Small intestine (tissue), 7 donors: ENCODE data around the gene SEMG1. TPM values are rescaled to one million over a fixed set of nuclear protein-coding genes. Genes with fewer than 3 reads are reported as not detected.

ENCODE experiments used
- DNase-seq, 2 donors: peaks; one replicate each; pipeline versions ENCODE4 v3.0.0 to v3.0.0-alpha.2; 2013
- FAIRE-seq: peaks from 2 replicates; lab custom pipeline; 2012; peaks lifted over from hg19 to GRCh38; lab: Jason Lieb, UNC
- H3K27ac ChIP-seq, 3 donors: one replicate each; pipeline ENCODE4 v1.5.1; 2013; ENCODE audit warnings: low read length in 2 of 3, mild to moderate bottlenecking in 2 of 3, control low read depth in 1 of 3, inconsistent platforms in 1 of 3, low read depth in 1 of 3, moderate library complexity in 1 of 3
- H3K27me3 ChIP-seq, 3 donors: one replicate each; pipeline ENCODE4 v1.6.1; 2013; ENCODE audit warnings: low read length in 3 of 3, inconsistent platforms in 1 of 3; ENCODE audit not compliant: control insufficient read depth in 3 of 3, insufficient read depth in 3 of 3
- H3K36me3 ChIP-seq, 3 donors: one replicate each; pipeline ENCODE4 v1.6.1; 2013; ENCODE audit warnings: low read length in 3 of 3, inconsistent platforms in 1 of 3, low read depth in 1 of 3, mild to moderate bottlenecking in 1 of 3, moderate library complexity in 1 of 3; ENCODE audit not compliant: control insufficient read depth in 3 of 3, insufficient read depth in 2 of 3
- H3K4me1 ChIP-seq, 3 donors: one replicate each; pipeline ENCODE4 v1.6.1; 2013; ENCODE audit warnings: low read length in 2 of 3, inconsistent platforms in 1 of 3, low read depth in 1 of 3, mild to moderate bottlenecking in 1 of 3, moderate library complexity in 1 of 3; ENCODE audit not compliant: control insufficient read depth in 3 of 3, insufficient read depth in 2 of 3
- H3K4me3 ChIP-seq, 3 donors: one replicate each; pipeline ENCODE4 v1.5.1; 2013; ENCODE audit warnings: low read length in 3 of 3, control low read depth in 1 of 3, inconsistent platforms in 1 of 3, low read depth in 1 of 3, mild to moderate bottlenecking in 1 of 3, moderate library complexity in 1 of 3
- H3K9me3 ChIP-seq, 2 donors: one replicate each; pipeline ENCODE4 v1.6.1; 2013; ENCODE audit warnings: low read depth in 1 of 2, low read length in 1 of 2; ENCODE audit not compliant: control insufficient read depth in 2 of 2, insufficient read depth in 1 of 2
- WGBS, 3 donors: extraction: QIAGEN DNeasy Blood & Tissue Kit; methylation state at CpG; one replicate each; pipeline ENCODE4 v1.1.7; 2013; 5-methylcytosine and 5-hydroxymethylcytosine counted together
- polyA plus RNA-seq, 4 donors: library from polyadenylated mRNA; stranded (reverse) in 3 of 4; unstranded in 1 of 4; fragments of 200-250 nt in 3 of 4; fragments of 120-200 nt in 1 of 4; gene quantifications; one replicate each; pipeline versions ENCODE4 v1.2.1 to v1.2.3, GENCODE V29; 2013
- donor health status: healthy with polysubstance abuse.
- donor health status: control.
- donor health status: control.
- donor health status: Bipolar disorder and iron deficiency.
- donor health status: healthy.

SEMG1 gene
- polyA plus RNA-seq, 4 donors = 0.16 TPM; not detected in 3

DNA sequence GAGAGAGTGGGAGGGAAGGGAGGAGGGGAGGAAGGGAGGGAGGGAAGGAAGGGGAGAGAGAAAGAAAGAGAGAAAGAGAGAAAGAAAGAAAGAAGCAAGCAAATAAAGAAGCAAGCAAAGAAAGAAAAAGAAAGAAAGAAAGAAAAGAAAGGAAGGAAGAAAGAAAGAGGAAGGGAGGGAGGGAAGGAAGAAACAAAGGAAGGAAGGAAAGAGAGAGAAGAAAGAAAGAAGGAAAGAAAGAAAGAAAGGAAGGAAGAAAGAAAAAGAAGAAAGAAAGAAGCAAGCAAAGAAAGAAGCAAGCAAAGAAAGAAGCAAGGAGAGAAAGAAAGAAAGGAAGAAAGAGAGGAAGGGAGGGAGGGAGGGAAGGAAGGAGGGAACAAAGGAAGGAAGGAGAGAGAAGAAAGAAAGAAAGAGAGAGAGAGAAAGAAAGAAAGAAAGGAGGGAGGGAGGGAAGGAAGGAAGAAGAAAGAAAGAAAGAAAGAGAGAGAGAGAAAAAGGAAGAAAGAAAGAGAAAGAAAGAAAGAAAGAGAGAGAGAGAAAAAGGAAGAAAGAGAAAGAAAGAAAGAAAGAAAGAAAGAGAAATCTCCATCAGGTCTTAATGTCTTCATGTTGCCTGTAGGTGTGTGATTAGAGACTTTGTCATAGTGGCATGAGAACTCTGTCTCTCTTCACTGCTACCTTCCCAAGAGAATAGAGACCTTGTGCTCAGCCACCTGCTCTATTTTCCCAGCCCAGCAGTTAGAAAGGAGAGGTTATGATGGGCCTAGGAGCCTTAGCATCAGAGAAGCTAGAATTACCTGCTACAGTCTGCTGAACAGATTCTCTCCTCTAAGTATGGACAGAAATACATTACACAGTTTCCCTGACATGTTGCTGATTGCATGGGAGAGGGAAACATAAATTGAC lies 5.0 kb downstream of the SEMG1 start:
- peaks cover 0 to 4% (median 0%) of the 10 kb centered on the region in 3 donors for H3K27me3 ChIP-seq
- FAIRE-seq (no peak), DNase-seq (no peak)
- H3K4me3 ChIP-seq = no peak overlapping the region
- H3K27ac ChIP-seq = no peak overlapping the region
- no peaks in the 10 kb centered on the region for H3K9me3 ChIP-seq
- H3K4me1 ChIP-seq = no peaks in the 10 kb centered on the region
- H3K36me3 ChIP-seq = no peaks in the 10 kb centered on the region

DNA sequence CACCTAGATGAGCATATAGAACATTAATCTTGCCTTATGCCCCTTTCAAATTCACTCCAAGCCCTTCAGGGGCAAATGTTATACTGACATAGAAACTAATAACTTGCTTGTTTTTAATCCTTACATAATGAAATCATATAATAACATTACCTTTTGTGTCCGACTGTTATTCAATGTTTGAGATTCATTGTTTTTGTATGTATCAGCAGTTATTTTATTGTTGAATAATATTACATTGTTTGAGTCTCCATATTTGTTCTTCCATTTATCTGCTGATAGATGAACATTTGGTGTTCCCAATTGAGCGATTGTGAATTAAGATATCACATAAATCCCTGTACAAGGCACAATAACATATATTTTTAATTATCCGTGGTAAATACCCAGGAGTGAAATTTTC lies 6.0 kb downstream of the SEMG1 start:
- DNase-seq (no peak), FAIRE-seq (no peak)
- no peaks in the 10 kb centered on the region for H3K4me1 ChIP-seq
- WGBS, 3 donors = 88 to 94% (median 89%) methylated on average over 3 of the region's 3 CpGs
- H3K27ac ChIP-seq = no peak overlapping the region
- no peaks in the 10 kb centered on the region for H3K27me3 ChIP-seq
- H3K36me3 ChIP-seq = no peaks in the 10 kb centered on the region
- no peaks in the 10 kb centered on the region for H3K9me3 ChIP-seq
- no peak overlapping the region for H3K4me3 ChIP-seq

DNA sequence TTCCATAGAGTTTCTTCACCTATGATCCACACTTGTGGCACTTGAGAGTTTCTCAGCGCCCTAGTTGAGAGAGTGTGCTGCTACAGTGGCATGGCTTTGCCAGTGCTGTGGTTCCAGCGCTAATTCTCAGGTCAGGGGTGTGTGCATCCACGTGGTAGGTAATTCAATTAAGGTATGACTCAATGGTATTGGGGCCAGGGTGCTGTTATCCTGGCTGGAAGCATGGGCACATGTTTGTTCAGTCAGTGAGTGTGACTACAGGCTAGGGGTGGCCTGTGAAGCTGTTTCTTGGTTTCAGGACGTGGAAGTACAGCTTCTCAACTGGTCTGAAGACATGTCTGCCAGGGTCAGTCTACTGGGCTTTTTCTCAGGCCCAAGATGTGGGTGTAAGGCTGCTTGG lies 11.3 kb downstream of the SEMG1 start:
- 65 to 72% (median 70%) methylated on average over 4 of the region's 4 CpGs for WGBS, 3 donors
- no peaks in the 10 kb centered on the region for H3K4me1 ChIP-seq
- peaks cover 0 to 5% (median 0%) of the 10 kb centered on the region in 3 donors for H3K27me3 ChIP-seq
- no peaks in the 10 kb centered on the region for H3K36me3 ChIP-seq
- FAIRE-seq = no peak
- H3K4me3 ChIP-seq = no peak overlapping the region
- H3K9me3 ChIP-seq = no peaks in the 10 kb centered on the region
- no peak overlapping the region for H3K27ac ChIP-seq
- DNase-seq = no peak

DNA sequence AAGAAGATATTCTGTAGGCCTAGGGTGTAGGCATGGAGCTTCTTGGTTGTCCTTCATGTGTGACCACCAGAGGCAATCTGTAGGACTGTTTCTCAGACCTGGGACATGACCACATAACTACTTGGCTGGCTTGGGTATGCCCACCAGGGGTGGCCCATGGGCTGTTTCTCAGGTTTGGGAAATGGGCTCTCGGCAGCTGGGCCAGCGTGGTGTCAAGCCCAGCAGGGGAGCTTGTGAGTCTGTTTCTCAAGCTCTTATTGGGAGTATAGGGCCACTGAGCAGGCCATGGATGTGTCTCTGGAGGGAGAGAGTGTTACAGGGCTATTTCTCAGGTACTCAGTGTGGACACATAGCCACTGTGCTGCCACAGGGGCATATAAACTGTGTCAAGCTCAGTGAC lies 11.8 kb downstream of the SEMG1 start:
- Histone ChIP-seq H3K27me3 (peaks cover 0 to 5% (median 0%) of the 10 kb centered on the region in 3 donors), H3K27ac (no peak overlapping the region), H3K4me3 (no peak overlapping the region), H3K36me3 (no peaks in the 10 kb centered on the region), H3K4me1 (no peaks in the 10 kb centered on the region), H3K9me3 (no peaks in the 10 kb centered on the region)
- WGBS, 3 donors = 87 to 100% (median 87%) methylated on average over 2 of the region's 2 CpGs
- FAIRE-seq (no peak), DNase-seq (no peak)

DNA sequence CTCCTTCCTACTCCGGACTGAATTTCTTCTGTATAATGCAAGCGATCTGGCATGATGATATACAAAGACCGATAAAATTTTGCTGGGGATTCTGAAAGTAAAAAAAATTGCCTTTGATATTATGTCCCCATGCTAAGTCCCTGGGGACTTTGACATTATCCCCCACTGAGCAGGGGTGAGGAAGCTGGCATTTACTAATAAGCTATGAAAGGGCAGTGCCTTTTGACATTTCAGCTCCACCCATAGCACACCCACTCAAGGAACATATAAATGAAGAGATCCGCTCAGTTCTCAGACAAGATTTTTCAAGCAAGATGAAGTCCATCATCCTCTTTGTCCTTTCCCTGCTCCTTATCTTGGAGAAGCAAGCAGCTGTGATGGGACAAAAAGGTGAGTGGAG lies 14.2 kb downstream of the SEMG1 start, which contains the start of gene SEMG2:
Gene SEMG2, plus strand, starts transcription at position 298 of the 400 bp plus-strand sequence. Its CDS starts 17 bp downstream, at position 315.
- no peak for FAIRE-seq
- H3K27ac ChIP-seq = no peak within 1 kb of the TSS
- H3K27me3 ChIP-seq = peaks cover 0 to 14% (median 3%) of the 10 kb centered on the region in 3 donors
- H3K36me3 ChIP-seq = no peaks in the 10 kb centered on the region
- no peak for DNase-seq
- no peak within 1 kb of the TSS for H3K4me3 ChIP-seq
- no peaks in the 10 kb centered on the region for H3K9me3 ChIP-seq
- H3K4me1 ChIP-seq = no peaks in the 10 kb centered on the region
- WGBS, 3 donors = 92 to 95% (median 93%) methylated on average over 4 of the region's 4 CpGs

DNA sequence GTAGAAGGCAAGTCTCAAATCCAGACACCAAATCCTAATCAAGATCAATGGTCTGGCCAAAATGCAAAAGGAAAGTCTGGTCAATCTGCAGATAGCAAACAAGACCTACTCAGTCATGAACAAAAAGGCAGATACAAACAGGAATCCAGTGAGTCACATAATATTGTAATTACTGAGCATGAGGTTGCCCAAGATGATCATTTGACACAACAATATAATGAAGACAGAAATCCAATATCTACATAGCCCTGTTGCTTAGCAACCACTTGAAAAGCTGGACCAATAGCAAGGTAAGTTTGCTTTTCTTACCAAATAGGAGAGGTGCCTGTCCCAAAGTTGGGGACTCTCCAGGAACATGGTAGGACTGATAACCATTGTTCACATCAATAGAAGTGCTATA lies 16.3 kb downstream of the SEMG1 start:
- no peaks in the 10 kb centered on the region for H3K4me1 ChIP-seq
- no peak for DNase-seq
- FAIRE-seq = no peak
- no peak overlapping the region for H3K4me3 ChIP-seq
- no peaks in the 10 kb centered on the region for H3K36me3 ChIP-seq
- H3K9me3 ChIP-seq = no peaks in the 10 kb centered on the region
- peaks cover 0 to 12% (median 3%) of the 10 kb centered on the region in 3 donors for H3K27me3 ChIP-seq
- H3K27ac ChIP-seq = no peak overlapping the region

DNA sequence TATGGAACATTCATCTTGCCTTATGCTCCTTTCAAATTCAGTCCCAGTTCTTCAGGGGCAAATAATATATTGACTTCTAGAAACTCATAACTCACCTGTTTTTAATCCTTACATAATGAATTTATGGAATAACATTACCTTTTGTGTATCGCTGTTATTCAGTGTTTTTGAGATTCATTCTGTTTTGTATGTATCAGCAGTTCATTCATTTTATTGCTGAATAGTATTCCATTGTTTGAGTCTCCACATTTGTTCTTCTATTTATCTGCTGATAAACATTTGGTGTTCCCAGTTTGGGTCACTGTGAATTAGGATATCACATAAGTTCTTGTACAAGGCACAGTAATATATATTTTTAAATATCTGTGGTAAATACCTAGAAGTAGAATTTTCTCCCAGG lies 19.5 kb downstream of the SEMG1 start:
- no peaks in the 10 kb centered on the region for H3K9me3 ChIP-seq
- 82 to 92% (median 86%) methylated on average over 1 of the region's 1 CpG for WGBS, 3 donors

DNA sequence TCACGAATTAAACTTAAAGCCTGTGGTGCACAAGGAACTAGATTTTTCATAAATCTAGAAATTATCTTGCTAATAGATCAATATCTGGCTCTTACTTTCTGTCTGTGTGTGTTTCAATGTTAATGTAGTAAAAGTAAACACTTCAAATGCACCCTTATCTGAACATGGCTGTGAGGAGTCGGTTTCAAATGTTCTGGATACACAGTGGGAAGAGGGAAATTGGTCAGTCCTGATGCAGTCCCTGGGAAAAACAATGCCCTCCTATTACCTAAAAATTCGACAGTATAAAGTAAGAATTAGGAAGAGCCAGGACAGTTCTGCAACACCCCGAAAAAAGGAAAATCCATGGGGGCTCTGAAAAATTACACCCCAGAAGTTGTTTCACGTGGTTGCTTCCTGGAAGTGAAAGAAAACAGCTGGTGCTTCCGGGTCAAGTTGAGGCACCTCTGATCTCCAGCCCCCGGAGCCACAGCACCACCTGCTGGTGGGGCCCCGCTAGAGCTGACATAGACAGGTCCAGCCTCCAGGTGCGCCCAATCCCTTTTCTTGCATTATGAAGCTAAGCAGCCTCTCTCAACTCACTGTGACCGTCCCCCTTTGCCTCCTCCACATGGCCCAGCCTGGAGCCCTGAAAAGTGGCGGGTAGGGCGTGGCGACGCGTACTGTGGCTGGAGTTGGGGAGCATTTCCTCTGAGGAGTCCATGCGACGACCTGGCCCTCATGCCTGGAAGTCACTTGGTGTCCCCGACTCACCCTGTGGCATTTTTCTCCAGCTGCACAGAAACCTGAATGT lies 22.6 kb downstream of the SEMG1 start:
- Histone ChIP-seq H3K9me3 (no peaks in the 10 kb centered on the region), H3K27me3 (peaks cover 0 to 12% (median 5%) of the 10 kb centered on the region in 3 donors), H3K36me3 (no peaks in the 10 kb centered on the region), H3K4me1 (no peaks in the 10 kb centered on the region), H3K27ac (no peak overlapping the region), H3K4me3 (no peak overlapping the region)
- peak; percentile 42 to 63 for DNase-seq
- WGBS, 3 donors = 57 to 62% (median 57%) methylated on average over 18 of the region's 18 CpGs
- FAIRE-seq = no peak

More for the DNA sequence above, 19.5 kb downstream of the SEMG1 start:
- H3K4me1 ChIP-seq = no peaks in the 10 kb centered on the region
- no peak for DNase-seq
- no peak overlapping the region for H3K27ac ChIP-seq
- H3K27me3 ChIP-seq = peaks cover 0 to 16% (median 4%) of the 10 kb centered on the region in 3 donors
- no peak overlapping the region for H3K4me3 ChIP-seq
- FAIRE-seq = no peak
- no peaks in the 10 kb centered on the region for H3K36me3 ChIP-seq
